NCI-H2196 treated with DMSO at 0.1 percent for 48 hours (cell line): ENCODE data around the gene RNF182.
"Not testable (repeated sequence)": the region's sequence is repeated elsewhere in the genome, so short reads cannot be mapped to it uniquely, and the experiment has no call there.

ENCODE experiments used
- DNase-seq: peaks from one replicate; lab custom pipeline; 2025; ENCODE audit not compliant: unreplicated experiment; lab: John Stamatoyannopoulos, UW

Gene RNF182

DNA sequence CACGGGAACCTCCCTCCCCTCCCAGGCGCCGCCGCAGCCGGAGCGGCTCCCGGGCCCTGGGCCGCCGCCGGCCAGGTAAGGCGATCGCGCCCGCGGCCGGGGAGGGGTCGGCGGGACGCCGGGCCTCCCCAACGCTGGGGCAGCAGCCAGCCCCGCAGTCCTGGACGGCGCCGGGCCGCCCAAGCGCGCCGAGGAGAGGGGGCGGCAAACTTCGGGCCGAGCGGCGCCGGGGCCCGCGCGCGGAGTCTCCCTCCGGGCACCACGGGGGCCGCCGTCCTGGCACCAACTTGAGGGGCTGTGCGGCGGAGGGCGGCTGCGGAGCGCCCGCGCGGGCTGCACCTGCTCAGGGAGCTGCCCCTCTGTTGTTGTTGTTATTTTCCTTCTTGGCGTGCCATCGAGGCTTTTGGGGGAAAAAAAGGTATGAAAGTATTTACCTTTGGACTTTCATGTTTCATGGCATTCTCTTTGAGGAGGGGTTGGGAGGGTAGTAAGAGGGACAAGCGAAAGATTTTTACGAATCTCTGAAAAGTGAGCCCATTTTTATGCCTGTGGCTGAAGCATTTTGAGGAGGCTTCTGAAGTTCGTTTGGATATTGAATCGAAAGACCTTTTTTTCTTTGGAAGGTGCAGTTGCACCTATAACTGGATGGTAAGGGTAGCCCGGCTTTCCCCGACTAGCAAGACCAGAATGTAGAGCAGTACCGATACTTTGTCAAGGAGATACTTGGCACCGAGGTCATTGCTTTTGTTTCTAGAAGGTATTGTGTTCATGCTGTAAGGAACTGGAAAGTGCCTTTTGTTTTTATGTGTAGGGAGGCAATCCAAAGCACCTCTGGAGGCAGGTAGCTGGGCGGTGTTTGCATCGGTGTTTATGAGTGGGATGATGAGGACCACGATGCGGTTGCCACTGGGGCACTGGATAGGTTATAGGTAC is at the start of gene RNF182:
RNF182 (plus strand) TSS at position 4 of the 933 bp plus-strand sequence. CDS start 52,168 bp downstream, outside the sequence.
- DNase-seq, result no peak

- DNase-seq, result no peak
Measured at GRCh38 chr6:13877051-13877450, 47.7 kb upstream of the RNF182 start.

DNA sequence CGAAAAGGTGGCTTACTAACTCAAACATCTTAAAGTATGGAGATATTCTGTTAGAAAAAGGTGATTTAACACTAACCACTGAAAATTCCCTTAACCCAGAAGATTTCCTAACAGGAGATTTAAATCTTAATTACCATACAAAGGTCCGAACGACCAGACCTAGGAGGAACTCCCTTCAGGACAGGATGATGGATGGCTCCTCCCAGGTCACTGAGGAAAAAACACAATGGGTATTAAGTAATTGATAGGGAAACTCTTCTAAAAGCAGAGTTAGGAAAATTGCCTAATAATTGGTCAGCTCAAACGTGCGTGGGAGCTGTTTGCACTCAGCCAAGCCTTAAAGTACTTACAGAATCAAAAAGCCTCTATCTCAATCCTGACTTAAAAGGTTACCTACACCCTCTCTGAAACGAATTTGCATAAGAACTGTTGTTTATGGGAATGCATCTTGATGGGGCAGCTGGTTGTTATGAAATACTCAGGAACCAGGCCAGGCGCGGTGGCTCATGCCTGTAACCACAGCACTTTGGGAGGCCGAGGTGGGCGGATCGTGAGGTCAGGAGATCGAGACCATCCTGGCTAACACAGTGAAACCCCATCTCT is 44.6 kb upstream of the RNF182 start:
- not testable (repeated sequence) for DNase-seq

DNA sequence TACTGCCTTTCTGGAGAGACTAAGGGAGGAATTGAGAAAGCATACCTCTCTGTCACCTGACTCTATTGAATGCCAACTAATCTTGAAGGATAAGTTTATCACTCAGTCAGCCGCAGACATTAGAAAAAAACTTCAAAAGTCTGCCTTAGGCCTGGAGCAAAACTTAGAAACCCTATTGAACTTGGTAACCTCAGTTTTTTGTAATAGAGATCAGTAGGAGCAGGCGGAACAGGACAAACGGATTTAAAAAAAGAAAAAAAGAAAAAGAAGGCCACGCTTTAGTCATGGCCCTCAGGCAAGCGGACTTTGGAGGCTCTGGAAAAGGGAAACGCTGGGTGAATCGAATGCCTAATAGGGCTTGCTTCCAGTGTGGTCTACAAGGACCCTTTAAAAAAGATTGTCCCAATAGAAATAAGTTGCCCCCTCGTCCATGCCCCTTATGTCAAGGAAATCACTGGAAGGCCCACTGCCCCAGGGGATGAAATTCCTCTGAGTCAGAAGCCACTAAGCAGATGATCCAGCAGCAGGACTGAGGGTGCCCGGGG is 43.1 kb upstream of the RNF182 start:
- DNase-seq, result no peak

GRCh38 chr6:13883966-13884365 is 40.8 kb upstream of the RNF182 start:
- DNase-seq, result no peak

DNA sequence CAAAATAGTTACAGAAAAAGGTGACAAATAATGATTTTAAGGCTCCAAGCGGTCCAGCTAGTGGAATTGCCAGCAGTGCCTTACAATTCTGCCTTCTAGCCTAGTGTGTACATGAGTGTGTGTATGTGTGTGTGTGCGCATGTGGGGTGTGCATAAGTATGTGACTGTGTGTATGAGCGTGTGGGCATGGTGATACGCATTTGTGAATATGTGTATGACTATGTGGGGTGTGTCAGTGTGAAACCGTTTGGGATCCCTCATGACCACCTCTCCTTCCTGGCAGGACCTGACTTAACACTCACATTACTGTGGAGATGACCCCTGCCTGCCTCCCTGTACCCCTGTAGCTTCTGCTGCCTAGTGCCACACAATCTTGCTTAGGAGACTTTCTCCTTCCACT is 40.4 kb upstream of the RNF182 start:
- no peak for DNase-seq

GRCh38 chr6:13885601-13886000 is 39.2 kb upstream of the RNF182 start:
- no peak for DNase-seq

DNA sequence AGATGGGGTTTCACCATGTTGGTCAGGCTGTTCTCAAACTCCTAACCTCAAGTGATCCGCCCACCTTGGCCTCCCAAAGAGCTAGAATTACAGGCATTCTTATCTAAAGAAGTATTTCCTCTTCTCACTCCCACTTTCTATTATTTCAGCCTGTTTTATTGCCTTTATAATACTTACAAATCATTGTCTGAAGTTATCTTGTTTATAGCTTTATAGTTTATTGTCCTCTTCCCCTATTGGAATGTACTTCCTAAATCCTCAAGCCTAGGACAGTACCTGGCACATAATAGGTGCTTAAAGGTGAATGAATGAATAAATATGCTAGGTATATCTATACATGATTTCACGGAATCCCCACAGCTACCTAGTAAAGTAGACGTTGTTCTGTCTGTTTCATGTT is 37.8 kb upstream of the RNF182 start:
- no peak for DNase-seq

DNA sequence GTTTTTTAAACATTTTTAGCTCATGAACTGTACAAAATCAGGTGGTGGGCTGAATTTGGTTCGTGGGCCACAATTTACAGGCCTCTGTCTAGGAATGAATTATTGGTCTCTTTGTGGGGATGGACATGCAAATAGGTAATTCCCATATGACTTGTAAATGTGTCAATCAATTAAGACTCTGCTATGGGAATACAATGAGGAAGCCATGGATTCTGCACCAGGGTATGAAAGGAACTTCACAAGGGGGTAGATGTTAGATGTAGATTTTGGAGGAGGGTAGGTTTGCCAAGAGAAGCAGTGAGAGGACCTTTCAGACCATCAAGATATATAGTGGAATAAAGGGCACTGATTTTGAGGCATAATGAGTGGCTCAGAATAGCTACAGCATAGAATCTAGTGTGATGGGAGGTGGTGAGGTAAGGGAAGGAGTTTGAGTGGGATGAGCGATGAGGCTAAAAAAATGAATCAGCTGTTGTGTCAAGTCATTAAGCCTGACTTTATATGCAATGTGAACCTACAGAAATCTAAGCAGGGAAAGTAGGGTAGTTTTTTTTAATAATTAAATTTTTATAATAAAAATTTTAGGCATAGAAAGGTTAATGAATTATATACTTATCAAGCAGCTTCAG is 32.6 kb upstream of the RNF182 start:
- no peak for DNase-seq

DNA sequence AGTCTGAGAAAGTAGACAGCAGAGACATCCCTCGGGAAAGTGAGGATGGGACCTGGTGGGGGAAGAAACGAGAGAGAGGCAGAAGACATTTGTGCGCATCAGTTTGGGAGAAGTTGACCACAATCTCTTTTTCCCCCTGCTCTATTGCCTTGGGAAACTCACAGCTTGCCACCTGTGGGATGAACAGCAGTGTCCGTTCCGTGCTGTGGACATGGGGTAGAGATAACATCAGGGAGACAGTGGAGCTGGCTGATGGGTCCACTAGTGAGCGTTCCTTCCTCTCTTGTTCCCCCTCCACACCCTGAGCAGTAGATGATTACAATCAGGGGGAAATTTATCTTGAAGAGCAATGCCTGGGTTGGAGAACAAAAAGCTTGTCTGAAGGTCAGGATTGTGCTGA is 21.8 kb upstream of the RNF182 start:
- DNase-seq, result no peak

GRCh38 chr6:13903364-13903763 is 21.4 kb upstream of the RNF182 start:
- DNase-seq, result no peak

GRCh38 chr6:13907001-13907350 is 17.8 kb upstream of the RNF182 start:
- DNase-seq, result no peak

DNA sequence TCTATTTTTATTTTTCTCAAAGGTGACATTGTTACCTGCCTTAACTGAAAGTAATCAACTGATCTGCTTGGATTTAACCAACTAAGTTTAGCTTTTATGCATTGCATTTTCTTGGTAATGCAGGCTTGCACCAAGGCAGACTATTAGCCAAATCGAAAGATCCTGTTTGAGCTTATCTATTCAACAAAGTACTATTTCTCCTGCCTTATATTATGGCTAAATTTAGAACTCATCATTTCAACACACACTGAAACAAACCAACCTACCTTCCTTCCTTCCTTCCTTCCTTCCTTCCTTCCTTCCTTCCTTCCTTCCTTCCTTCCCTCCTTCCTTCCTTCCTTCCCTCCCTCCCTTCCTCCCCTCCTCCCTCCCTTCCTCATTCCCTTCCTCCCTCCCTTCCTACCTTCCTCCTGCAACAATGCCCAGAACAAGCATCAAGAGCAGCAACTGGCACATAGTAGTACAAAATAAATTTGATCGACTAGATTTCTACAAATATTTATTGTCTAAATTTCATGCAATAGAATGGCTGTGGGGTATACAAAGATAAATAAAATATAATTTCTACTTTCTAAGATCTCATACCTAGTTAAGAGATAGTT is 17.0 kb upstream of the RNF182 start:
- no peak for DNase-seq

- peak; percentile 60 for DNase-seq
Measured at GRCh38 chr6:13908955-13909381, 15.8 kb upstream of the RNF182 start.

DNA sequence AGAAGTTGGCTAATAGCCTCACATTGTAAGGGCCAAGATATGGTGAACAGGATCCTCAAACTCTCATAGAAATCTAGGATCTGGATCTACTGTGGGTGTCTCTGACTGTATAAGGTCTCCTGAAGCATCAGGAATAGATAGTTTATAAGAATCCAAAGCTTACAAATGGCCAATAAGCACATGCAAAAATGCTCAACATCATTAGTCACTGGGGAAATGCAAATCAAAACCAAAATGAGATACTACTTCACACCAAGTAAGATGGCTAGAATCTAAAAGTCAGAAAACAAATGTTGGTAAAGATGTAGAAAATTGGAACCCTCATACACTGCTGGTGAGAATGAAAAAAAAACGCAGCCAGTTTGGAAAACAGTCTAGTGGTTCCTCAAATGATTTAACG is 14.3 kb upstream of the RNF182 start:
- DNase-seq, result no peak

DNA sequence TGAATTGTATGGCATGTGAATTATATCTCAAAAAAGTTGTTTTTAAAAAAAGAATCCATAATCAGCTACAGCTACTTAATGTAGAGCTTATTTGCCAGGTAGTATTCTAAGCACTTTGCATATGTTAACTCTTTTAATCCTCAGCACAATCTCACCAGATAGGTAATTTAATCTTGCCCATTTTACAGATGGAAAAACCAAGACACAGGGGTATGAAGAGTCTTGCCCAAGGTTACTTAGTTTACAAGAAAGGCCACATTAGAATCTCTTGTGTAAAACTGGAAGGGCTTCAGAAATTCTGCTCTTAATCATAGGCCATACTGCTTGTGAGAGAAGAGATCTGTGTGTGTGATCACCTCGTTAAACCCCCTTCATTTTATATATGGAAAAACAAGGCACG is 13.4 kb upstream of the RNF182 start:
- no peak for DNase-seq

GRCh38 chr6:13913226-13914001 is 11.3 kb upstream of the RNF182 start:
- DNase-seq, result no peak

DNA sequence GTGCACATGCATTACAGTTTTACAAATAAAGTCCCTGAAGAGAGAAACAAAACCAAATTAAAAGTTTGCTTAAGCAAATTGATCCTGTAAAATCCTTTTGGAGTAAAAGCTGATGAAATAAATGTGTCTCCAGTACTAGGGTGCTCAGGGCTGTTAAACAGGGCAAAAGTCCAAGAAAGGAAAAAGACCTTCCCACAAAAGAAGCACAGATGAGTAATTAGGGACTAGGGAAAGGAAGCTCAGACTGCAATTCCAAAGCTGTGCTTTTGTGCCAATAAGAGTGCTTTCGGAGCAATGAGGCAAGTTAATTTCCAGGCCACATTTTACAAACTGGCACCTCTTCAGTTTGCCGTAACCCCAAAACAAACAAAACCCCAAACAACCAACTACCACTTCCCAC is 10.4 kb upstream of the RNF182 start:
- no peak for DNase-seq

GRCh38 chr6:13915561-13916229 is 9.1 kb upstream of the RNF182 start:
- DNase-seq, result no peak
